Measurements from ENCODE around the gene JPT2. TPM values are rescaled to one million over a fixed set of nuclear protein-coding genes. Genes with fewer than 3 reads are reported as not detected.
"Not testable (repeated sequence)": the region's sequence is repeated elsewhere in the genome, so short reads cannot be mapped to it uniquely, and the experiment has no call there.

The JPT2 gene
- total RNA-seq, 1 donor from 2014 or later = 72.9 TPM

- no peak overlapping the region for H3K4me3 Mint-ChIP-seq (ENCODE audit: unreplicated experiment)
- peaks cover 4% of the 10 kb centered on the region for H3K36me3 Mint-ChIP-seq (ENCODE audit: unreplicated experiment)
- peaks cover 4% of the 10 kb centered on the region for H3K4me1 Mint-ChIP-seq (ENCODE audit: low read depth, unreplicated experiment)
- TF ChIP-seq, protein P1, sequence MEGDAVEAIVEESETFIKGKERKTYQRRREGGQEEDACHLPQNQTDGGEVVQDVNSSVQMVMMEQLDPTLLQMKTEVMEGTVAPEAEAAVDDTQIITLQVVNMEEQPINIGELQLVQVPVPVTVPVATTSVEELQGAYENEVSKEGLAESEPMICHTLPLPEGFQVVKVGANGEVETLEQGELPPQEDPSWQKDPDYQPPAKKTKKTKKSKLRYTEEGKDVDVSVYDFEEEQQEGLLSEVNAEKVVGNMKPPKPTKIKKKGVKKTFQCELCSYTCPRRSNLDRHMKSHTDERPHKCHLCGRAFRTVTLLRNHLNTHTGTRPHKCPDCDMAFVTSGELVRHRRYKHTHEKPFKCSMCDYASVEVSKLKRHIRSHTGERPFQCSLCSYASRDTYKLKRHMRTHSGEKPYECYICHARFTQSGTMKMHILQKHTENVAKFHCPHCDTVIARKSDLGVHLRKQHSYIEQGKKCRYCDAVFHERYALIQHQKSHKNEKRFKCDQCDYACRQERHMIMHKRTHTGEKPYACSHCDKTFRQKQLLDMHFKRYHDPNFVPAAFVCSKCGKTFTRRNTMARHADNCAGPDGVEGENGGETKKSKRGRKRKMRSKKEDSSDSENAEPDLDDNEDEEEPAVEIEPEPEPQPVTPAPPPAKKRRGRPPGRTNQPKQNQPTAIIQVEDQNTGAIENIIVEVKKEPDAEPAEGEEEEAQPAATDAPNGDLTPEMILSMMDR (IDR thresholded peaks at IDR 0.05; ENCODE audit: partially characterized antibody, unreplicated experiment) = no peak
- H3K27ac Mint-ChIP-seq (ENCODE audit: unreplicated experiment) = no peak overlapping the region
- no peak for DNase-seq
- peaks cover 13% of the 10 kb centered on the region for H3K9me3 Mint-ChIP-seq (ENCODE audit: unreplicated experiment)
- H3K27me3 Mint-ChIP-seq (ENCODE audit: unreplicated experiment) = peaks cover 6% of the 10 kb centered on the region
These were observed 23.3 kb downstream of the JPT2 start for GRCh38 chr16:1701216-1701878.

DNA sequence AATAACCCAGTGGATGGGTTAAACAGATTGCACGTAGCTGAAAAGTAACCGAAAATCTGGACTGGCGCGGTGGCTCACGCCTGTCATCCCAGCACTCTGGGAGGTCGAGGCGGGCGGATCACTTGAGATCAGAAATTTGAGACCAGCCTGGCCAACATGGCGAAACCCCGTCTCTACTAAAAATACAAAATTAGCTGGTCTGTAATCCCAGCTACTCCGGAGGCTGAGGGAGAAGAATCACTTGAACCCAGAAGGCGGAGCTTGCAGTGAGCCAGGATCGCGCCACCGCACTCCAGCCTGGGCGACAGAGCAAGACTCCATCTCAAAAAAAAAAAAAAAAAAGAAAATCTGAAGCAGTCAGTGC is 27.2 kb downstream of the JPT2 start:
- Mint-ChIP-seq H3K4me1 (ENCODE audit: low read depth, unreplicated experiment) (peaks cover 24% of the 10 kb centered on the region), H3K27ac (ENCODE audit: unreplicated experiment) (peak overlapping the region; percentile 98), H3K9me3 (ENCODE audit: unreplicated experiment) (peaks cover 17% of the 10 kb centered on the region), H3K4me3 (ENCODE audit: unreplicated experiment) (peak overlapping the region; percentile 99), H3K27me3 (ENCODE audit: unreplicated experiment) (peaks cover 17% of the 10 kb centered on the region)
- H3K36me3 Mint-ChIP-seq (ENCODE audit: unreplicated experiment); DNase-seq: not testable (repeated sequence)

GRCh38 chr16:1705688-1706385 is 27.8 kb downstream of the JPT2 start, which contains the start of gene MAPK8IP3:
Gene MAPK8IP3, plus strand, starts transcription at chr16:1706195. Its CDS starts 145 bp downstream, at chr16:1706340.
- DNase-seq = peak; percentile 95
- H3K36me3 Mint-ChIP-seq (ENCODE audit: unreplicated experiment) = no peaks in the 10 kb centered on the region
- H3K4me3 Mint-ChIP-seq (ENCODE audit: unreplicated experiment) = peak within 1 kb of the TSS; percentile 99
- peaks cover 17% of the 10 kb centered on the region for H3K9me3 Mint-ChIP-seq (ENCODE audit: unreplicated experiment)
- H3K4me1 Mint-ChIP-seq (ENCODE audit: low read depth, unreplicated experiment) = peaks cover 28% of the 10 kb centered on the region
- peak within 1 kb of the TSS; percentile 98 for H3K27ac Mint-ChIP-seq (ENCODE audit: unreplicated experiment)
- TF ChIP-seq, protein P1 (IDR thresholded peaks at IDR 0.05; ENCODE audit: partially characterized antibody, unreplicated experiment) = peak; percentile 99
- peaks cover 17% of the 10 kb centered on the region for H3K27me3 Mint-ChIP-seq (ENCODE audit: unreplicated experiment)

- no peaks in the 10 kb centered on the region for H3K36me3 Mint-ChIP-seq (ENCODE audit: unreplicated experiment)
- peak overlapping the region; percentile 94 for H3K27ac Mint-ChIP-seq (ENCODE audit: unreplicated experiment)
- peak; percentile 56 for DNase-seq
- peaks cover 17% of the 10 kb centered on the region for H3K27me3 Mint-ChIP-seq (ENCODE audit: unreplicated experiment)
- TF ChIP-seq, protein P1 (IDR thresholded peaks at IDR 0.05; ENCODE audit: partially characterized antibody, unreplicated experiment) = no peak
- H3K9me3 Mint-ChIP-seq (ENCODE audit: unreplicated experiment) = peaks cover 19% of the 10 kb centered on the region
- peak overlapping the region; percentile 91 for H3K4me3 Mint-ChIP-seq (ENCODE audit: unreplicated experiment)
- H3K4me1 Mint-ChIP-seq (ENCODE audit: low read depth, unreplicated experiment) = peaks cover 30% of the 10 kb centered on the region
These were observed 28.5 kb downstream of the JPT2 start for GRCh38 chr16:1706386-1707192.

- TF ChIP-seq, protein P1 (IDR thresholded peaks at IDR 0.05; ENCODE audit: partially characterized antibody, unreplicated experiment) = no peak
- Mint-ChIP-seq H3K36me3 (ENCODE audit: unreplicated experiment) (no peaks in the 10 kb centered on the region), H3K27ac (ENCODE audit: unreplicated experiment) (peak overlapping the region; percentile 92), H3K27me3 (ENCODE audit: unreplicated experiment) (peaks cover 17% of the 10 kb centered on the region), H3K4me1 (ENCODE audit: low read depth, unreplicated experiment) (peaks cover 31% of the 10 kb centered on the region), H3K9me3 (ENCODE audit: unreplicated experiment) (peaks cover 19% of the 10 kb centered on the region), H3K4me3 (ENCODE audit: unreplicated experiment) (peak overlapping the region; percentile 91)
- DNase-seq = no peak
These were observed 29.2 kb downstream of the JPT2 start for GRCh38 chr16:1707193-1707790.

Measured in glutamatergic neuron (in vitro differentiated cells).